HepG2 (cell line): ENCODE results near the gene SLC16A4. TPM values are rescaled to one million over a fixed set of nuclear protein-coding genes. Genes with fewer than 3 reads are reported as not detected.

ENCODE experiments used
- ARHGAP35 ChIP-seq: sonication (generic); formaldehyde crosslinking; IDR thresholded peaks from 2 replicates; pipeline ENCODE4 v1.9.0; 2022; ENCODE audit warnings: mild to moderate bottlenecking, inconsistent platforms, moderate library complexity, missing genetic modification reagents, borderline replicate concordance
- ARID3A ChIP-seq: IDR thresholded peaks from 2 replicates; pipeline ENCODE4 v1.6.1; 2012; ENCODE audit warnings: low read depth, low read length, improper control_type of control experiment
- BCL6 ChIP-seq: IDR thresholded peaks from 2 replicates; pipeline ENCODE4 v1.6.1; 2016; ENCODE audit warnings: missing genetic modification reagents, missing compliant biosample characterization
- BORCS8-MEF2B ChIP-seq: sonication (generic); formaldehyde crosslinking; IDR thresholded peaks from 2 replicates; pipeline ENCODE4 v1.8.0; 2022; ENCODE audit warnings: mild to moderate bottlenecking, missing genetic modification reagents
- ELF1 ChIP-seq: sonication (generic); formaldehyde crosslinking; IDR thresholded peaks from 2 replicates; pipeline ENCODE4 v1.4.0; 2020; ENCODE audit warnings: missing genetic modification reagents
- GTF2F1 ChIP-seq: fragments of 150-350 bp; IDR thresholded peaks from 2 replicates; pipeline ENCODE4 v1.6.1; 2014; ENCODE audit warnings: low read length
- HNF1A ChIP-seq, 2 experiments: sonication (generic) in 1 of 2; formaldehyde crosslinking in 1 of 2; IDR thresholded peaks; 2 replicates each; pipeline versions ENCODE4 v1.4.0 to v1.6.1; 2016 to 2020; ENCODE audit warnings: borderline replicate concordance in 1 of 2, low read depth in 1 of 2, mild to moderate bottlenecking in 1 of 2, missing genetic modification reagents in 1 of 2
- PRPF4 ChIP-seq: fragments of 200-400 bp; formaldehyde crosslinking; IDR thresholded peaks from 2 replicates; pipeline ENCODE4 v1.6.1; 2016; ENCODE audit warnings: low read length, low read depth; ENCODE audit not compliant: poor library complexity, severe bottlenecking
- ZBTB3 ChIP-seq: sonication (generic); formaldehyde crosslinking; IDR thresholded peaks from 2 replicates; pipeline ENCODE4 v1.4.0; 2020; ENCODE audit warnings: low read depth, mild to moderate bottlenecking, moderate library complexity, missing genetic modification reagents, borderline replicate concordance
- ZBTB38 ChIP-seq: sonication (generic); formaldehyde crosslinking; IDR thresholded peaks from 2 replicates; pipeline ENCODE4 v1.5.1; 2020; ENCODE audit warnings: mild to moderate bottlenecking, missing genetic modification reagents
- ZNF253 ChIP-seq: sonication (generic); formaldehyde crosslinking; IDR thresholded peaks from 2 replicates; pipeline ENCODE4 v1.8.0; 2022; ENCODE audit warnings: mild to moderate bottlenecking, missing genetic modification reagents, borderline replicate concordance
- ZNF644 ChIP-seq: IDR thresholded peaks from 2 replicates; pipeline ENCODE4 v1.6.1; 2016; ENCODE audit warnings: low read depth
- polyA plus RNA-seq, 8 experiments: library from polyadenylated mRNA; depleted of rRNA in 3 of 8; stranded (reverse) in 7 of 8; unstranded in 1 of 8; fragments of >200 nt; fragmentation: Illumina TruSeq in 4 of 8; extraction: Trizol in 4 of 8; gene quantifications; 2 replicates each; pipeline versions ENCODE4 v1.2.1 to v1.2.3, GENCODE V29; 2011 to 2016; ENCODE audit warnings: low read depth in 4 of 8, missing spikeins in 1 of 8, mixed read lengths in 1 of 8; ENCODE audit not compliant: insufficient read depth in 1 of 8
- total RNA-seq, 5 experiments: library from RNA; depleted of rRNA; stranded (reverse); fragments of >200 nt; fragmentation: Illumina TruSeq; extraction: Trizol; gene quantifications; 2 replicates each; pipeline ENCODE4 v1.2.3, GENCODE V29; 2016; ENCODE audit warnings: low read depth in 1 of 5
- TF ChIP-seq, protein P1 (sequence below): sonication (generic); formaldehyde crosslinking; IDR thresholded peaks from 2 replicates; pipeline ENCODE4 v1.5.1; 2020; ENCODE audit warnings: mild to moderate bottlenecking, missing genetic modification reagents, moderate library complexity
- TF ChIP-seq, protein P2 (sequence below): sonication (generic); formaldehyde crosslinking; IDR thresholded peaks from 2 replicates; pipeline ENCODE4 v1.4.0; 2020; ENCODE audit warnings: missing genetic modification reagents, borderline replicate concordance

SLC16A4 gene
- total and polyA plus RNA-seq, 2 of the 13 experiments (the other 11 are each of a cell fraction or from before 2014, with no cell fraction given) = 1.1 to 1.5 TPM

DNA sequence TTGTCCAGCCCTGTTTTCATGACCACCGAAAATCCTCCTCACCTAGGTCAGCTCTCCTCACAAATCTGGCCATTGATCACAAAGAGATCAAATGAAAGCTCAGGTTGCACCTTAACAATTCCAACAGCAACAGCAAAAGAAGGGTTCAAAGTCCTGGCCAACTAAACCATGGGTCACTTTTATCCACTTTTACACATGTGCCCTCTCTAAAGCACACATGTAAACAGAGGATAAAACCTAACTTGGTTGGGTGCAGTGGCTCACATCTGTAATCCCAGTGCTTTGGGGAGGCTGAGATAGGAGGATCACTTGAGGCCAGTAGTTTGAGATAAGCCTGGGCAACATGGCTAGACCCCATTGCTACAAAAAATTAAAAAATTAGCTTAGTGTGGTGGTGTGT, 55.6 kb downstream of the SLC16A4 start (continued):
- TF ChIP-seq ARHGAP35 (CRISPR knock-in tag) (no peak), ZBTB3 (CRISPR knock-in tag) (peak; percentile 64; the same call in 1 of the 2 replicates), ZBTB38 (CRISPR knock-in tag) (no peak), ZNF253 (no peak), HNF1A (IDR thresholded peaks at IDR 0.05; ENCODE audit: low read depth) (no peak), HNF1A (CRISPR knock-in tag; IDR thresholded peaks at IDR 0.05; ENCODE audit: borderline replicate concordance) (no peak), ZNF644 (CRISPR knock-in tag) (peak; percentile 77; the same call in 1 of the 2 replicates), PRPF4 (no peak), BCL6 (CRISPR knock-in tag) (0 out of 2 replicates have a peak, but pooled peaks have one; percentile 16), GTF2F1 (no peak), BORCS8-MEF2B (CRISPR knock-in tag) (no peak), ELF1 (CRISPR knock-in tag) (no peak), ARID3A (peak; percentile 75)
- TF ChIP-seq, protein P1, sequence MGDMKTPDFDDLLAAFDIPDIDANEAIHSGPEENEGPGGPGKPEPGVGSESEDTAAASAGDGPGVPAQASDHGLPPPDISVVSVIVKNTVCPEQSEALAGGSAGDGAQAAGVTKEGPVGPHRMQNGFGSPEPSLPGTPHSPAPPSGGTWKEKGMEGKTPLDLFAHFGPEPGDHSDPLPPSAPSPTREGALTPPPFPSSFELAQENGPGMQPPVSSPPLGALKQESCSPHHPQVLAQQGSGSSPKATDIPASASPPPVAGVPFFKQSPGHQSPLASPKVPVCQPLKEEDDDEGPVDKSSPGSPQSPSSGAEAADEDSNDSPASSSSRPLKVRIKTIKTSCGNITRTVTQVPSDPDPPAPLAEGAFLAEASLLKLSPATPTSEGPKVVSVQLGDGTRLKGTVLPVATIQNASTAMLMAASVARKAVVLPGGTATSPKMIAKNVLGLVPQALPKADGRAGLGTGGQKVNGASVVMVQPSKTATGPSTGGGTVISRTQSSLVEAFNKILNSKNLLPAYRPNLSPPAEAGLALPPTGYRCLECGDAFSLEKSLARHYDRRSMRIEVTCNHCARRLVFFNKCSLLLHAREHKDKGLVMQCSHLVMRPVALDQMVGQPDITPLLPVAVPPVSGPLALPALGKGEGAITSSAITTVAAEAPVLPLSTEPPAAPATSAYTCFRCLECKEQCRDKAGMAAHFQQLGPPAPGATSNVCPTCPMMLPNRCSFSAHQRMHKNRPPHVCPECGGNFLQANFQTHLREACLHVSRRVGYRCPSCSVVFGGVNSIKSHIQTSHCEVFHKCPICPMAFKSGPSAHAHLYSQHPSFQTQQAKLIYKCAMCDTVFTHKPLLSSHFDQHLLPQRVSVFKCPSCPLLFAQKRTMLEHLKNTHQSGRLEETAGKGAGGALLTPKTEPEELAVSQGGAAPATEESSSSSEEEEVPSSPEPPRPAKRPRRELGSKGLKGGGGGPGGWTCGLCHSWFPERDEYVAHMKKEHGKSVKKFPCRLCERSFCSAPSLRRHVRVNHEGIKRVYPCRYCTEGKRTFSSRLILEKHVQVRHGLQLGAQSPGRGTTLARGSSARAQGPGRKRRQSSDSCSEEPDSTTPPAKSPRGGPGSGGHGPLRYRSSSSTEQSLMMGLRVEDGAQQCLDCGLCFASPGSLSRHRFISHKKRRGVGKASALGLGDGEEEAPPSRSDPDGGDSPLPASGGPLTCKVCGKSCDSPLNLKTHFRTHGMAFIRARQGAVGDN (CRISPR knock-in tag) = no peak
- TF ChIP-seq, protein P2, sequence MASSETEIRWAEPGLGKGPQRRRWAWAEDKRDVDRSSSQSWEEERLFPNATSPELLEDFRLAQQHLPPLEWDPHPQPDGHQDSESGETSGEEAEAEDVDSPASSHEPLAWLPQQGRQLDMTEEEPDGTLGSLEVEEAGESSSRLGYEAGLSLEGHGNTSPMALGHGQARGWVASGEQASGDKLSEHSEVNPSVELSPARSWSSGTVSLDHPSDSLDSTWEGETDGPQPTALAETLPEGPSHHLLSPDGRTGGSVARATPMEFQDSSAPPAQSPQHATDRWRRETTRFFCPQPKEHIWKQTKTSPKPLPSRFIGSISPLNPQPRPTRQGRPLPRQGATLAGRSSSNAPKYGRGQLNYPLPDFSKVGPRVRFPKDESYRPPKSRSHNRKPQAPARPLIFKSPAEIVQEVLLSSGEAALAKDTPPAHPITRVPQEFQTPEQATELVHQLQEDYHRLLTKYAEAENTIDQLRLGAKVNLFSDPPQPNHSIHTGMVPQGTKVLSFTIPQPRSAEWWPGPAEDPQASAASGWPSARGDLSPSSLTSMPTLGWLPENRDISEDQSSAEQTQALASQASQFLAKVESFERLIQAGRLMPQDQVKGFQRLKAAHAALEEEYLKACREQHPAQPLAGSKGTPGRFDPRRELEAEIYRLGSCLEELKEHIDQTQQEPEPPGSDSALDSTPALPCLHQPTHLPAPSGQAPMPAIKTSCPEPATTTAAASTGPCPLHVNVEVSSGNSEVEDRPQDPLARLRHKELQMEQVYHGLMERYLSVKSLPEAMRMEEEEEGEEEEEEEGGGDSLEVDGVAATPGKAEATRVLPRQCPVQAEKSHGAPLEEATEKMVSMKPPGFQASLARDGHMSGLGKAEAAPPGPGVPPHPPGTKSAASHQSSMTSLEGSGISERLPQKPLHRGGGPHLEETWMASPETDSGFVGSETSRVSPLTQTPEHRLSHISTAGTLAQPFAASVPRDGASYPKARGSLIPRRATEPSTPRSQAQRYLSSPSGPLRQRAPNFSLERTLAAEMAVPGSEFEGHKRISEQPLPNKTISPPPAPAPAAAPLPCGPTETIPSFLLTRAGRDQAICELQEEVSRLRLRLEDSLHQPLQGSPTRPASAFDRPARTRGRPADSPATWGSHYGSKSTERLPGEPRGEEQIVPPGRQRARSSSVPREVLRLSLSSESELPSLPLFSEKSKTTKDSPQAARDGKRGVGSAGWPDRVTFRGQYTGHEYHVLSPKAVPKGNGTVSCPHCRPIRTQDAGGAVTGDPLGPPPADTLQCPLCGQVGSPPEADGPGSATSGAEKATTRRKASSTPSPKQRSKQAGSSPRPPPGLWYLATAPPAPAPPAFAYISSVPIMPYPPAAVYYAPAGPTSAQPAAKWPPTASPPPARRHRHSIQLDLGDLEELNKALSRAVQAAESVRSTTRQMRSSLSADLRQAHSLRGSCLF (CRISPR knock-in tag) = no peak
